A673 (cell line): ENCODE data around the gene TGM1.

Source experiments
- CTCF ChIP-seq: fragments of 300-800, 200-600 bp; sonication (generic); conservative IDR thresholded peaks from 2 replicates; pipeline ENCODE4 v1.5.1; 2017; ENCODE audit warnings: low read depth, mild to moderate bottlenecking, antibody characterized with exemption, low read length, moderate library complexity, mixed read lengths
- EZH2 ChIP-seq: fragments of 200-600 bp; sonication (generic); IDR thresholded peaks from 2 replicates; pipeline ENCODE4 v1.6.1; 2017; ENCODE audit warnings: borderline replicate concordance, low read depth, mild to moderate bottlenecking, mixed read lengths, antibody characterized with exemption, low read length; ENCODE audit not compliant: poor library complexity, severe bottlenecking

- TF ChIP-seq CTCF (peak; percentile 53), EZH2 (no peak)
Measured at GRCh38 chr14:24279301-24280186, 16.6 kb upstream of the TGM1 start.
